GM10248 (cell line): ENCODE results near the gene SERPIND1.

Experiments used
- CTCF ChIA-PET: fragments of 300-600 bp; sonication (Branson Sonifier 250); formaldehyde crosslinking; extraction: SDS; loops from one replicate; lab custom pipeline; 2021; ENCODE audit warnings: antibody characterized with exemption; lab: Yijun Ruan, JAX
- POLR2A ChIA-PET: fragments of 350-650 bp; sonication (Branson Sonifier 250); formaldehyde crosslinking; extraction: SDS; loops from one replicate; lab custom pipeline; 2020; ENCODE audit warnings: antibody characterized with exemption; lab: Yijun Ruan, JAX
- DNase-seq: peaks from one replicate; pipeline ENCODE4 v3.0.0; 2012; ENCODE audit errors: extremely low spot score
- CTCF ChIP-seq: IDR thresholded peaks from 2 replicates; pipeline ENCODE4 v1.5.1; 2012; ENCODE audit warnings: mild to moderate bottlenecking, low read depth; ENCODE audit errors: extremely low read depth, missing control alignments, control extremely low read depth

SERPIND1 gene

GRCh38 chr22:20787746-20788626 lies 14.1 kb downstream of the SERPIND1 start:
- ChIA-PET CTCF (interaction anchor here (1.1 to 1.9 kb wide), 2 partner anchors 10 to 16 kb away, joined by 4 read pairs; no protein-coding TSS in a partner anchor), POLR2A (no interaction called here)
- DNase-seq, result no peak
- no peak for TF ChIP-seq CTCF

DNA sequence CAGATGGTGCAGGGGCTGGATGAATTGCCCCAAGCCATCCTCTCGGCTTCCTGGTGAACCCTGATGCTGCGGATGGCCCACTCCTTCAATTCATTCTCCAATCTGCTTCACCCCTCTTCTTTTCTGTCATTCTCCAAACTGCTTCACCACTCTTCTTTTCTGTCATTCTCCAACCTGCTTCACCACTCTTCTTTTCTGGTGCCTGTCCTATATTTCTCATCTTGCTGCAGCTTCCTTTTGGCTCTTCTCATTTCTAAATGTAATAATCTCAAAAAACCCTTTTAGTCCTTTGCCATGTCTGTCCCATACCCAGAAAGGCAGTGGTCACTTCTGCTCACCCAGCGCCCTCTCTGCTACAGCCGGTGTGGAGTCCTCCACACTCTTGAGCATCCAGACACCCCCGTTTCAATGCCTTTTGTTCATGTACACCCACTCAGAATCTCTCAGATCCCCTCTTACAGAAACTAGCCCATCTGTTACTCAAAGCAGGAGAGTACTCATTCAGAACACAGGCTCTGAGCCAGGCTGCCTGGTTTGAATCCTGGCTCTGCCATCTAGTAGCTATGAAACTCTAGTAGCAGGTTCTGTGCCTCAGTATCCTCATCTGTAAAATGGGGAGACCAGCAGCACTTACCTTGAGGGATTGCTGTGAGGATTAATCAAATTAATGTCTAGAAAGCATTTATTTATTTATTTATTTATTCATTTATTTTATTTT lies 14.9 kb downstream of the SERPIND1 start:
- ChIA-PET CTCF (interaction anchor here (1.9 kb wide), 1 partner anchor 15 kb away, joined by 4 read pairs; no protein-coding TSS in a partner anchor), POLR2A (no interaction called here)
- TF ChIP-seq CTCF, result no peak
- DNase-seq, result no peak

DNA sequence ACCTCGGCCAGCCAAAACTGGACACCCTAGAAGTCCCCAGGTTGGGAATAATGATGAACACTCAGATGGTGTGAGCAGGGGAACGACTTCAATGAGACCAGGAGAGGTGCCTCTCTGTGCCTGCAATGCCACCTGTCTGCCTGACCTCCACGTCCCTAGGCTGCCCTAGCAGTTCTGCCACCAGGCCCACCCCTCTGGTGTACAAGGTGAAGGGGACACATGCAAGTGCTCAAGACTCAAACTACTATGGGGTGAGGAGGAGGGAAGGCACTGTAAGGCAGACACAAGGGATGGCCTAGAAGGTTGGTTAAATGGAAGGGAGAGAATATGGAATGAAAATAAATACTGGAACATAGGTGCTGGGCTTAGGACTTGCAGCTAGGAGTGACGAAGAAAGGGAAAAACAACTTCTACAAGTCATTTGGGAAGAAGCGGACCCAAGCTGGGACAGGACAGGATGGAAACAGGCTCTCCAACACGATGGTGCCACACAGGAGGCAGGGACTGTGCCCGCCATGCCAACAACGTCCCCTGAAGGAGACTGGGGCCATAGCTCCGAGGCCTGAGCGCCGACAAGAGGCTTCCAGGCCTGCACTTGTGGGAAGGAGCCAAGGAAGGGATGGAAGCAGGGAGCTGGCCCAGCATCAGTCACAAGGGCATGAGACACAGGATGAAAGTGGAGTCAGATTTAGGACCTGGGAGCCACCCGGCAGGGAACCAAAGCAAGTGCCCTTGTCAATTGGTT lies 18.5 kb downstream of the SERPIND1 start:
- POLR2A ChIA-PET, result no interaction called here
- CTCF ChIA-PET, result interaction anchor here (1.0 to 2.6 kb wide), 3 partner anchors 8 to 25 kb away, joined by 4 to 22 read pairs (median 5); no protein-coding TSS in a partner anchor
- no peak for DNase-seq
- no peak for TF ChIP-seq CTCF

DNA sequence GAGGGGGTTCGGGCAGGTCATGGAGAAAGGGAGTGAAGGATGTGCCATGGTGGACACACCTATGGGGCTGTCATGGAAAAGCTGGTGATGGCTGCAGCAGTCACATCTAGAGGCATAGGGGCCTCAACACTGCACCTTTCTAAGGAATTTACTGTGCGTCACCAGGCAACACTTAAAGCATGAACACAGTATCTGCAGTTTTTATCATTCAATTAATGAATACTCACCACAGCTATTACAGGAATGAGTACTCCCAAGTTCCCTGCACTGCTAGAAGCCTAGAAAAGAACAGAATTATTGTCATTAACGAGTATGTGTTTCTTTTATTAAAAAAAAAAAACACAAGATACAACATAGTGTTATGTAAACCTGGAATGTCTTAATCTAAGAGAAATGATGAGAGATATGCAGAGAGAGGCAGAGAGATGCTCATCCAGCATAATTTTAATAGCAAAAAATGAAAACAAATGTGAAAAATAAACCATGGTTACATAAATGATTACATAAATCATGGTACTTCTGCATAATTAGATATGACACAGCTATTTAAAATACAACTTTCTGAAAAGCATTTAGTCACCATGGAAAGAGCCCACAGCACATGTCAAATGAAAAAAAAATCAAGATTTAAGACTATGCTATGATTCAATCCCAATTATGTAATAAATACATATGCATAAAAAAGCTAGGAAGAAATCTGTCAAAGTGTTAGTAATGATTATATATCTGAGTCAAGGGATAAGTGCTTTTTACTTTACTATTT lies 19.2 kb downstream of the SERPIND1 start:
- DNase-seq, result no peak
- POLR2A ChIA-PET, result no interaction called here
- TF ChIP-seq CTCF, result no peak
- CTCF ChIA-PET, result interaction anchor here (1.0 to 2.6 kb wide), 5 partner anchors 9 to 27 kb away, joined by 3 to 22 read pairs (median 4); no protein-coding TSS in a partner anchor

DNA sequence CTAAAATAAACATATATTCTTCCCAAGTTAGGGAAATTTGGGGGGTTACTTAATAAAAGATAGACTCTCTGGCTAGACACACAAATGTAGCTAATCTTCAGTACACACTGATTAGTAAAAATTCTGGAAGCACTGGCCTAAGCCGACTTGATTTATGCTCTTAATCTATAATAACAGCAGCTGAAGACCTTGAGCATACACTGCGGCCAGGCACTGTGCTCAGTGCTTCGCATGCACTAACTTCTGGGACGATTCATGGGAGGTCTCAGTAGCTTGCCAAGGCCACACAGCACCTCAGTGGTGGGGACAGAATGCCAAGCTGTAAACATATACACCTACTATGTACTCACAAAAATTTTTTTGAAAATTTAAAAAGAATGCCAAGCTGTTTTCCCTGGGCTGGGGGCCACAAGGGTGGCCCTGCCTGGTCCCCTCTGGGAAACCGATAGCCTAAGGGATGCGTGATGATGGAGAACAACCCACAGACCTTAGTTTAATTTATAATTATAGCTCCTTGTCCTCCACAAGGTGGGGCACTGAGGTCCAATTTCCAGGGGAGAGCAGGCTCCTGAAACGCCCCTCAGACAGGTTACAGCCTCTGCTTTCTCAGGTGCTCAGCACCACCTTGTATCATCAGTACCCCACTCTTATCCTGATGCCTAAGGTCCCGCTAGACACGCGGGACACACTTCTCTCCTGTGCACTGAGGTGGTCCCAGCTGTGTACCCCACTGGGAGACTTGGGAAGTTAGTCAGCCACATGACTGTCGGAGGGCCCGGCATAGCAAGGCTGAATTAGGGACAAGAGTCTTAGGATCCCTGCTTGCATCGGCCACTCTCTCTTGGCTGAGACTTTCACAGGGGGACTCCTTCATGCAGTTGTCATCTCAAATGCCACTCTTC lies 20.1 kb downstream of the SERPIND1 start:
- POLR2A ChIA-PET, result no interaction called here
- CTCF ChIA-PET, result interaction anchor here (1.1 to 2.6 kb wide), 4 partner anchors 10 to 28 kb away, joined by 3 to 22 read pairs (median 4); no protein-coding TSS in a partner anchor
- no peak for DNase-seq
- no peak for TF ChIP-seq CTCF
